T-cell (primary cell): ENCODE data around the gene TMPRSS6. TPM values are rescaled to one million over a fixed set of nuclear protein-coding genes. Genes with fewer than 3 reads are reported as not detected.

ENCODE experiments used
- ATAC-seq, 4 experiments: fragments of 200-7000 bp in 3 of 4; fragments of 150-1000 bp in 1 of 4; cut with Tn5 transposase; replicated peaks in 1 of 4; 1 replicate in 3 of 4; 2 replicates in 1 of 4; pipeline ENCODE4 v1.10.0; 2021; ENCODE audit warnings: moderate library complexity in 3 of 4, mild to moderate bottlenecking in 2 of 4, moderate number of reproducible peaks in 1 of 4
- CTCF ChIA-PET, 2 donors: fragments of 300-600 bp; sonication (Branson Sonifier 250); formaldehyde crosslinking; loops; one replicate each; lab custom pipeline; 2022; ENCODE audit warnings: antibody characterized with exemption in 2 of 2; lab: Charles Lee
- POLR2A ChIA-PET, 2 donors: fragments of 300-600 bp; sonication (Branson Sonifier 250); formaldehyde crosslinking; loops; one replicate each; lab custom pipeline; 2022; ENCODE audit warnings: antibody characterized with exemption in 2 of 2; lab: Charles Lee
- DNase-seq, 35 experiments: peaks; one replicate each; pipeline versions ENCODE4 v3.0.0 to v3.0.0-alpha.2; 2013 to 2023
- H3K27ac ChIP-seq: one replicate; pipeline ENCODE4 v1.5.1; 2013; ENCODE audit warnings: low read length
- H3K27me3 ChIP-seq, 2 experiments: replicated peaks in 1 of 2; 1 replicate in 1 of 2; 2 replicates in 1 of 2; pipeline versions ENCODE4 v1.6.1 to v1.7.0; 2013; ENCODE audit warnings: low read length in 1 of 2, mixed read lengths in 1 of 2; ENCODE audit not compliant: control insufficient read depth in 2 of 2, insufficient read depth in 2 of 2; ENCODE audit errors: extremely low read depth in 1 of 2
- H3K36me3 ChIP-seq, 2 donors: 1 replicate in 1 of 2; 2 replicates in 1 of 2; pipeline versions ENCODE4 v1.6.1 to v1.7.0; 2013; ENCODE audit warnings: low read length in 1 of 2; ENCODE audit not compliant: control insufficient read depth in 2 of 2, insufficient read depth in 1 of 2; ENCODE audit errors: extremely low read depth in 1 of 2
- H3K4me1 ChIP-seq, 2 experiments: 1 replicate in 1 of 2; 2 replicates in 1 of 2; pipeline versions ENCODE4 v1.6.1 to v1.7.0; 2013; ENCODE audit warnings: low read length in 2 of 2, mixed read lengths in 1 of 2; ENCODE audit not compliant: insufficient read depth in 2 of 2, control insufficient read depth in 1 of 2; ENCODE audit errors: extremely low read depth in 1 of 2
- H3K4me3 ChIP-seq, 2 donors: 1 replicate in 1 of 2; 2 replicates in 1 of 2; pipeline versions ENCODE4 v1.5.1 to v1.7.0; 2013; ENCODE audit warnings: mild to moderate bottlenecking in 2 of 2, low read length in 1 of 2, moderate library complexity in 1 of 2; ENCODE audit not compliant: control insufficient read depth in 1 of 2; ENCODE audit errors: extremely low read depth in 1 of 2
- H3K9me3 ChIP-seq: 2 replicates; pipeline ENCODE4 v1.7.0; 2013
- H3K27ac Mint-ChIP-seq, 2 donors: one replicate each; pipeline ENCODE4 v1.8.0; 2020 to 2021; ENCODE audit warnings: mild to moderate bottlenecking in 2 of 2, mixed read lengths in 2 of 2
- H3K27me3 Mint-ChIP-seq, 2 donors: one replicate each; pipeline ENCODE4 v1.8.0; 2021 to 2022; ENCODE audit warnings: mixed read lengths in 2 of 2
- H3K36me3 Mint-ChIP-seq: one replicate; pipeline ENCODE4 v1.8.0; 2021; ENCODE audit warnings: mixed read lengths
- H3K4me1 Mint-ChIP-seq, 3 donors: one replicate each; pipeline ENCODE4 v1.8.0; 2020 to 2022; ENCODE audit warnings: mixed read lengths in 3 of 3, mild to moderate bottlenecking in 1 of 3
- H3K4me3 Mint-ChIP-seq, 3 donors: one replicate each; pipeline ENCODE4 v1.8.0; 2020 to 2022; ENCODE audit warnings: mild to moderate bottlenecking in 3 of 3, mixed read lengths in 3 of 3, moderate library complexity in 3 of 3
- H3K9me3 Mint-ChIP-seq, 3 donors: one replicate each; pipeline ENCODE4 v1.8.0; 2020 to 2022; ENCODE audit warnings: mixed read lengths in 3 of 3
- WGBS: methylation state at CpG from one replicate; pipeline ENCODE4 v1.1.5; 2013; ENCODE audit warnings: missing lambda C conversion rate; ENCODE audit not compliant: insufficient coverage; 5-methylcytosine and 5-hydroxymethylcytosine counted together
- total RNA-seq, 35 experiments: library from RNA in 6 of 35; stranded (reverse) in 6 of 35; fragments of 120-200 nt in 1 of 35; gene quantifications; one replicate each; pipeline versions ENCODE4 v1.2.1 to v1.2.4 and lab custom pipeline; 2013 to 2026

The TMPRSS6 gene
- total RNA-seq, 5 donors from 2014 or later (not counting 1 experiment from before 2014, with no cell fraction given): 0.40 to 1.3 (median 1.1) TPM

DNA sequence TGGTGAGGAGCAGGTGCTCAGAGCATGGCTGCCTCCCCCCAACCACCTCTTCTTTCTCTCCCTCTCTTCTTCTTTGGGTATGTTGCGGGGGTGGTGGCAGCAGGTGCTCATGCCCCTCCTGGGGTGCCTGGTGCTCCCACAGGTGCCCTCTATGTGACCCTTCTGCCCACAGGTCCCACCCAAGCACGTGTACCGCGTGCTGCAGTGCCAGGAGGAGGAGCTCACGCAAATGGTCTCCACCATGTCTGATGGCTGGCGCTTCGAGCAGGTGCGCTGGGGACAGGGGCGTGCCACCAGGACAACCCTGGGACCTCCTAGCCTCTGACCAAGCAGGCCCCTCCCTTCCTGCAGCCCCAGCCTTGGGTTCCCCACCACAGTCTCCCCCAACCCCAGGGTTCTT lies 52.3 kb downstream of the TMPRSS6 start:
- no peaks in the 10 kb centered on the region for H3K9me3 Mint-ChIP-seq
- H3K27ac Mint-ChIP-seq: no peak overlapping the region
- peaks cover 0 to 31% of the 10 kb centered on the region in 2 experiments for H3K4me1 ChIP-seq
- H3K9me3 ChIP-seq: no peaks in the 10 kb centered on the region
- ATAC-seq (no peak), DNase-seq (no peak)
- H3K4me1 Mint-ChIP-seq: peaks cover 12 to 23% (median 15%) of the 10 kb centered on the region in 3 donors
- peaks cover 15 to 40% of the 10 kb centered on the region in 2 donors for H3K36me3 ChIP-seq
- no peak overlapping the region for H3K27ac ChIP-seq
- ChIA-PET POLR2A (no interaction called here), CTCF (no interaction called here)
- H3K4me3 ChIP-seq: no peak overlapping the region
- 77% methylated on average over 6 of the region's 9 CpGs for WGBS
- H3K27me3 ChIP-seq: no peaks in the 10 kb centered on the region
- no peak overlapping the region for H3K4me3 Mint-ChIP-seq
- peaks cover 27% of the 10 kb centered on the region for H3K36me3 Mint-ChIP-seq
- no peaks in the 10 kb centered on the region for H3K27me3 Mint-ChIP-seq

DNA sequence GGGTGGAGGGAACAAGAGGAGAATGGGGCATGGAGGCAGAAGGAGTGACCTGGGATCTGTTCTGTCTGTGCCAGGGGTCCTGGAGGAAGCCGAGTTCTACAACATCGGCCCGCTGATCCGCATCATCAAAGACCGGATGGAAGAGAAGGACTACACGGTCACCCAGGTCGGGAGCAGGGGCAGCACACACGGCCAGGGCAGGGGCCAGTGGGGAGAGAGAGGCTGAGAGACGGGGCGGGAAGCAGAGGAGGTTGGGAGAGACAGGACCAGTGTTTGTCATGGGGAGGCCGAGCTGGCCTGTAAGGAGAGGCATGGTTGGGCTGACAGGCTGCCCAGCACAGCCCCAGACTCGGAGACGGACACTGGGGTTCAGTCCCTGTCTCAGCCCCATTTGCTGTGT lies 53.3 kb downstream of the TMPRSS6 start:
- no peaks in the 10 kb centered on the region for H3K27me3 ChIP-seq
- ATAC-seq: no peak
- no peaks in the 10 kb centered on the region for H3K27me3 Mint-ChIP-seq
- peaks cover 27% of the 10 kb centered on the region for H3K36me3 Mint-ChIP-seq
- H3K4me3 ChIP-seq: no peak overlapping the region
- WGBS: 97% methylated on average over 12 of the region's 13 CpGs
- peaks cover 14 to 25% (median 17%) of the 10 kb centered on the region in 3 donors for H3K4me1 Mint-ChIP-seq
- DNase-seq: no peak
- peaks cover 0 to 36% of the 10 kb centered on the region in 2 experiments for H3K4me1 ChIP-seq
- no peaks in the 10 kb centered on the region for H3K9me3 Mint-ChIP-seq
- no peak overlapping the region for H3K27ac Mint-ChIP-seq
- no peaks in the 10 kb centered on the region for H3K9me3 ChIP-seq
- ChIA-PET POLR2A (no interaction called here), CTCF (no interaction called here)
- H3K27ac ChIP-seq: no peak overlapping the region
- no peak overlapping the region for H3K4me3 Mint-ChIP-seq
- peaks cover 15 to 40% of the 10 kb centered on the region in 2 donors for H3K36me3 ChIP-seq

DNA sequence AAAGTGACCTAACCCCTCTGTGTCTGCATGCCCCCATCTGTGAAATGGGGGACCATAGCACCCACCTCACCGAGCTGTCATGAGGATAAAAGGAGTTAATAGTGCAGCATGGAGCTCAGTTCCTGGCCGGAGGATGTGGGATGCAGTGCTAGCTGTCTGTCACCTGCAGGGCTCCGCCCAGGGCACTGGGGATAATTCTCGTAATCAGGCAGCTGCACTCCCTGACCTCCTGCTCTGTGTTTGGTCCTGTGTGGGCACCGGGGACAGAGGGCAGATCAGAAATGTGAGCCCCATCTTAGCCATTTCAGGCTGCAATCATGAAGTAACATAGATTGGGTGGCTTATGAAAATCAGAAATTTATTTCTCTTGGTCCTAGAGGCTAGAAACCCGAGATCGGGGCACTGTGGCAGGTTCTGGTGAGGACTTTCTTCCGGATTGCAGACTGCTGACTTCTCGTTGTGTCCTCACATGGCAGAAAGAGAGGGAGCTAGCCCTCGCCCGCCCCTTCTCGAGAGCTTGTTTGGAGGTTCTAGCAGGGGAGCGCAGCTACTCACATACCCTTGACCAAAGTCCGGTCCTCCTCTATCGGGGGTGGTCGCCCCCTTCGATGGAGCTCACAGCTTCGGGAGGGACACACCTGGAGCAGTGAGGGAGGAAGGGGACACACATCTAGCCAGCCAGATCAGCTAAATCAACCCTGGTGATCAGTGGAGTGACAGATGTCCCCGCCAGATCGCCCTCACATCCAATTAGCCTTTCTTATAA lies 54.7 kb downstream of the TMPRSS6 start:
- Mint-ChIP-seq H3K9me3 (no peaks in the 10 kb centered on the region), H3K27ac (no peak overlapping the region), H3K4me1 (peaks cover 14 to 19% (median 18%) of the 10 kb centered on the region in 3 donors), H3K4me3 (no peak overlapping the region), H3K36me3 (peaks cover 25% of the 10 kb centered on the region), H3K27me3 (no peaks in the 10 kb centered on the region)
- 92% methylated on average over 7 of the region's 20 CpGs for WGBS
- Histone ChIP-seq H3K27me3 (peaks cover 0 to 2% of the 10 kb centered on the region in 2 experiments), H3K27ac (no peak overlapping the region), H3K9me3 (no peaks in the 10 kb centered on the region), H3K4me3 (no peak overlapping the region), H3K4me1 (peaks cover 0 to 26% of the 10 kb centered on the region in 2 experiments), H3K36me3 (peaks cover 9 to 40% of the 10 kb centered on the region in 2 donors)
- no peak for ATAC-seq
- DNase-seq: no peak
- ChIA-PET CTCF (no interaction called here), POLR2A (no interaction called here)

DNA sequence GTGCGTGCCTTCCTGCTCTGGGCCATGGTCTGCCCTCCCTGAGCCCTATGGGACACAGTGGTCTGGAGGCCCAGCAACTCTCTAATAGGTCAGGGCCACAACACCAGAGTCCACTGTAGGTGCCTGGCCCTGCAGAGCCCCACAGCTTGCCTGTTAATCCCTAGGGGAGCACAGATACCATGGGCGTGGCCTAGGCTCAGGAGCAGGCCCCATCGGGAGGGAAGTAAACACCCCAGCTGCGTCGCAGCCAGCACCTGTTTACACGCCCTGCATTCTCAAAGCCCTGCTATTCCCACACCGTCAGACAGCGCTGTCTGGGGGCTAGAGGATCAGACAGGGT lies 55.5 kb downstream of the TMPRSS6 start:
- H3K27me3 ChIP-seq: peaks cover 0 to 2% of the 10 kb centered on the region in 2 experiments
- DNase-seq: no peak
- H3K36me3 ChIP-seq: peaks cover 6 to 40% of the 10 kb centered on the region in 2 donors
- no peak overlapping the region for H3K27ac ChIP-seq
- 94% methylated on average over 7 of the region's 8 CpGs for WGBS
- POLR2A ChIA-PET: no interaction called here
- Mint-ChIP-seq H3K4me1 (peaks cover 14 to 19% (median 18%) of the 10 kb centered on the region in 3 donors), H3K27ac (no peak overlapping the region), H3K36me3 (peaks cover 25% of the 10 kb centered on the region), H3K27me3 (no peaks in the 10 kb centered on the region), H3K4me3 (peak overlapping the region in 2 of 3 donors; percentile 41 to 47), H3K9me3 (no peaks in the 10 kb centered on the region)
- CTCF ChIA-PET: no interaction called here
- peaks cover 0 to 22% of the 10 kb centered on the region in 2 experiments for H3K4me1 ChIP-seq
- no peak overlapping the region for H3K4me3 ChIP-seq
- H3K9me3 ChIP-seq: no peaks in the 10 kb centered on the region
- no peak for ATAC-seq

DNA sequence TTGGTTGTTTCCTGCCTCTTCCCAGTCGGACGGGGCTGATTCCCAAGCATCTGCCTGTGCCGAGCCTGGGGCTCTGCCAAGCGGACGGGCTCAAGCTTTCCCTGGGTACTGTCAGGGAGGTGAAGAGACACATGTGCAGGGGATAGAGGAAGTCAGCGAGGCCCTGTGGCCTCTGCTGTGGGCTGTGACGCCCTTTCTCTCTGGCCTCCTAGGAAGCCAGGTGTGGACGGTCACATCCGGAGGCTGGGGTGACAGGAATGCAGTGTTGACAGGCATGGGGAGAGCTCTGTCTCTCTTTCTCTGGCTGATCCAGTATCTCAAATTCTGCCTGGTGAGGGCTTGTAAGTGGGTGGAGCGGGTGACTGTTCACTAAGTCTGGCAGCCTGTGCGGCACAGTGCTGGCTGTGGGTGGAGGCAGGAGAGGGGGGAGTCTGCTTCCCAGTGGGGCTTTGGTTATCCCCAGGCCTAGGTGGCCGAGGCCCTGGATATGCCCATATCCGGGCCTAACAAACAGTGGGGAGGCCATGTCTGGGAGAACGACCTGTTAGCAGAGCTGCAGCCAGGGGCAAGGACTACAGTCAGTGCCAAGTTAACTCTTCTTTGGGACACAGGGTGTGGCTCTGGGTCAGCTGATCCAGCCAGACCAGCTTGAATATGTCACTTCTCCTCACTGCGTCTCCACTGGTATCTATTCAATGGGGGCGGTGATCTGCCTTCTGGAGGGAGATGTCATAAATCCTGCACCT lies 56.0 kb downstream of the TMPRSS6 start:
- ChIA-PET POLR2A (no interaction called here), CTCF (no interaction called here)
- Mint-ChIP-seq H3K9me3 (no peaks in the 10 kb centered on the region), H3K4me3 (peak overlapping the region; percentile 68 to 81 (median 72)), H3K27me3 (no peaks in the 10 kb centered on the region), H3K4me1 (peaks cover 14 to 19% (median 18%) of the 10 kb centered on the region in 3 donors), H3K27ac (peak overlapping the region in 1 of 2 donors; percentile 52), H3K36me3 (peaks cover 25% of the 10 kb centered on the region)
- WGBS: 97% methylated on average over 15 of the region's 16 CpGs
- Histone ChIP-seq H3K4me3 (no peak overlapping the region), H3K27ac (no peak overlapping the region), H3K36me3 (peaks cover 2 to 38% of the 10 kb centered on the region in 2 donors), H3K4me1 (peaks cover 0 to 22% of the 10 kb centered on the region in 2 experiments), H3K27me3 (peaks cover 0 to 2% of the 10 kb centered on the region in 2 experiments), H3K9me3 (no peaks in the 10 kb centered on the region)
- no peak for DNase-seq
- no peak for ATAC-seq

DNA sequence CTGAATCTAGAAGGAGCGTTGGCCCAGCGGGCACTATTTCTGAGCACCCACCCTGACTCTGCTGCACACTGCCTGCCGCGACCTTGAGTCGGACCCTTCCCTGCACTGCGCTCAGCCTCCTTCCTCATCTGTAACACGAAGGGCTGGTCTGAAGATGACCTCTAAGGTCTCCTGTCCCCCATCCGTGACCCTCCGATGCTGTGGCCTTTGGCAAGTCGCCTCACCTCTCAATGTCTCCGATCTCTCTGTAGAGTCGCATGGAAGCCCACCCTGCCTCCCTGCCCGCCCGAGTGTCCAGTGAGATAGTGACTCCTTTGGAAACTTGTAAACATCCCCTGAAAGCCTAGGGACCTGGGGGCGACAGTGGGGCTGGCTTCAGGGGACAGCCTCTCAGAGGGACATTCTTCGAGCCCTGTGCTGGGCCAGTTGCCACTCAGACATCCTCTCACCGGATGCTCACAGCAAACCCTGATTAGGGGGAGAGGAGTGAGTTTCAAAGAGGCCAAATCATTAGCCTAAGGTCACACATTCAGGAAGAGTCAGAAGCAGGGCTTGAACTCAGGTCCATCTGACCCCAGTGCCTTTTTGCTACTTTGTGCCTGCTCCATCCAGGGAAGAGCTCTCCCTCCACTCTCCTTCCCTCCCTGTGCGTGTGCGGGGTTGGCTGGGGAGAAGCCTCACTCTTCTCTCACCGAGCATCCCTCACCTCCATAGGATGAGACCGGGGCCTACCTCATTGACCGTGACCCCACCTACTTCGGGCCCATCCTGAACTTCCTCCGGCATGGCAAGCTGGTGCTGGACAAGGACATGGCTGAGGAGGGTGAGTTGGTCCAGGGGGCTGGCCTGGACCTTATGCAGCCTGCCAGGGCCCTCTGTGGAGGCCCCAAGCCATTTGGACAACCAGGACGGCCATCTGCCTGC lies 56.9 kb downstream of the TMPRSS6 start:
- no peaks in the 10 kb centered on the region for H3K9me3 ChIP-seq
- ChIA-PET POLR2A (no interaction called here), CTCF (interaction anchor here in 1 of 2 donors (1.5 kb wide), 1 partner anchor 27 kb away, joined by 4 read pairs; no protein-coding TSS in a partner anchor)
- H3K4me1 Mint-ChIP-seq: peaks cover 14 to 19% (median 18%) of the 10 kb centered on the region in 3 donors
- peak overlapping the region; percentile 68 to 81 (median 72) for H3K4me3 Mint-ChIP-seq
- H3K9me3 Mint-ChIP-seq: no peaks in the 10 kb centered on the region
- peaks cover 0 to 22% of the 10 kb centered on the region in 2 experiments for H3K4me1 ChIP-seq
- peaks cover 0 to 29% of the 10 kb centered on the region in 2 donors for H3K36me3 ChIP-seq
- H3K27me3 ChIP-seq: peaks cover 0 to 2% of the 10 kb centered on the region in 2 experiments
- 96% methylated on average over 13 of the region's 25 CpGs for WGBS
- H3K27ac ChIP-seq: no peak overlapping the region
- H3K36me3 Mint-ChIP-seq: peaks cover 22% of the 10 kb centered on the region
- H3K27me3 Mint-ChIP-seq: no peaks in the 10 kb centered on the region
- peak overlapping the region in 1 of 2 donors; percentile 55 for H3K4me3 ChIP-seq
- ATAC-seq (no peak), DNase-seq (no peak)
- peak overlapping the region in 1 of 2 donors; percentile 49 for H3K27ac Mint-ChIP-seq
